ENCODE results near the gene TRAK2.

GRCh38 chr2:201413143-201413542 is 38.1 kb downstream of the TRAK2 start:
- TF ChIP-seq POLR2AphosphoS5 (IDR thresholded peaks at IDR 0.05) (no peak), POLR2A (IDR thresholded peaks at IDR 0.05) (no peak)
